ENCODE results near the gene AHRR. TPM values are rescaled to one million over a fixed set of nuclear protein-coding genes. Genes with fewer than 3 reads are reported as not detected.
"Not testable (repeated sequence)": the region's sequence is repeated elsewhere in the genome, so short reads cannot be mapped to it uniquely, and the experiment has no call there.

Gene AHRR
- total RNA-seq (2014; rRNA removed; shearing (Covaris generic); ENCODE audit: low replicate concordance) = 0.09 and 5.2 TPM in 2 replicates

DNA sequence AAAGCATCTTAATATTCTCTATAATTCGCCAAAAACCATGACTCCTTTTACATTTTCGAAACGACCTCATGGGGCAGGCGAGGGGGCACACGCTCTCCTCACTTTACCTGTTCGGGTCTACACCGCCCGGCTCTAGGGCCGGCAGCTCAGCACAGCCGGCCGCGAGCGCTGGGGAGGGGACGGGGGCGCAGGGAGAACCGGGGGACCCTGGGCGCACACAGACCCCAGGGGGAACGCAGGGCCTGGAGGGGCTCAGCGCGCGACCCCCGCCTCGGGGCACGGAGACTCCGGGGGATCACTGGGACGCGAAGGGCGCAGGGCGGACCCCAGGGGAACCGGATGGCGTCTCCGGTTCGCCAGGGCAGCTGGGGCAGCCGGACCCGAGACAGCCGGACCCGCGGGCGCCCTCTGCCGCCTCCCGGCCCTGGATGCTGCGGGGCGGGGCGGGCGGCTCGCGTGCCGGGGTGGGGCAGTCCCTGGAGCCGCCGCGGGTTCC is at the start of gene AHRR:
Gene AHRR, plus strand, starts transcription at position 485 of the 496 bp plus-strand sequence. CDS start 22,189 bp downstream, outside the sequence.
- in situ Hi-C loops (cut with HindIII; ENCODE audit: low pct_unique_long_range_greater_than_20kb, low sequenced_read_pairs) = no loop called here
- DNase-seq (ENCODE audit: low read depth) = peak; percentile 34

DNA sequence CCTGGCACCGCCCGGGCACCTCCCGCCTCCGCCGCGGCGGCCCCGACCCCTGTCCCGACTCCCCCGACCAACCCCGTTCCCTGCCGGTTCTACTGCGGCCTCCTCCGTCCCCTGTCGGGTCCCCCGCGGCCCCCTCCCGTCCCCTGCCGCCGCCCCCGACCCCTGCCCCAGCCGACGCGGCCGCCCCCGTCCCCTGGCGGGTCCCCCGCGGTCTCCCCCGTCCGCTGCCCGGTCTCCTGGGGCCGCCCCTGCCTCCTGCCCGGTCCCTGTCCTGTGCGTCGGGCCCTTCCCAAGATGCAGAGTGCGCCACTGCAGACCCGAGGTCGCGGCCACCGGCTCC is 49.7 kb upstream of the AHRR start:
- DNase-seq (ENCODE audit: low read depth); in situ Hi-C loops (cut with HindIII; ENCODE audit: low pct_unique_long_range_greater_than_20kb, low sequenced_read_pairs): not testable (repeated sequence)

DNA sequence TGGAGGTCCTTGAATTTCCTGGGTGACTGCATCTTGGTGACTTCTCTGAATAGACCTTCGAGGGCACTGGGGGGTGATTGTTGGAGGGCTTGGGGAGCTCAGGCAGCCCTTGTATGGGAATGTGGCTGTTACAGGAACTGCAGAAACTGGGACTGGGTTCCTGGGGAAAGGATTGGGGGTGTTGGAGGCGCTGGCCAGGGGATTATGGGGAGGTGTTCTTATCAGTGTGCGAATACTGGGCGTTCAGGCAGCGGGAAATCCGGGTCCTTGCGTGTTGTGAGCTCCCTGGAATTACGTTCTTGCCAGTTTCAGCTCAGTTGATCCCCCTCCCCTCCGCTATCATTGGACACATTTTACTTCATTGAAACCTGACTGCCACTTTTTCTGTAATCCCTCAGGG is 48.4 kb upstream of the AHRR start:
- DNase-seq (ENCODE audit: low read depth); in situ Hi-C loops (cut with HindIII; ENCODE audit: low pct_unique_long_range_greater_than_20kb, low sequenced_read_pairs): not testable (repeated sequence)

DNA sequence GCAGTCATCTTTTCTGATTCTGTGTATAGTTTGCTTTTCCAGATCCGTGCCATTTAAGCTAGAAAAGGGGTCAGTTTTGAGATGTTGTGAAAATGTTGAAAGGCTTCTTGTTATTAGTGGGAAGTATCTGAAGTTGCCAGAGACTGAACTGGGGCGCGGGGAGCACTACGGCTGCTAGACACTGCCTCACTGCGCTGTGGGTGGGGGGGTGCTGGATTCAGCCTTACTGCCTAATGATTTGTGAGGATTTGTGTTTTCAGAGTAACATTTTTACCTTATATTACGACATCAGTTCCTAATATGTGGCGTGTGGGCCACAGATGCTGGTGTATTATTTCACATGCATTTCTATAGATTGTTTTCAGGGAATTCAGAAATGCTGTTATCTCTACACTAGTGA is 48.0 kb upstream of the AHRR start:
- DNase-seq (ENCODE audit: low read depth); in situ Hi-C loops (cut with HindIII; ENCODE audit: low pct_unique_long_range_greater_than_20kb, low sequenced_read_pairs): not testable (repeated sequence)

GRCh38 chr5:274346-274745 is 47.2 kb upstream of the AHRR start:
- DNase-seq (ENCODE audit: low read depth); in situ Hi-C loops (cut with HindIII; ENCODE audit: low pct_unique_long_range_greater_than_20kb, low sequenced_read_pairs): not testable (repeated sequence)

- in situ Hi-C loops (cut with HindIII; ENCODE audit: low pct_unique_long_range_greater_than_20kb, low sequenced_read_pairs) = no loop called here
- DNase-seq (ENCODE audit: low read depth) = no peak
Measured at GRCh38 chr5:278646-279045, 42.9 kb upstream of the AHRR start.

DNA sequence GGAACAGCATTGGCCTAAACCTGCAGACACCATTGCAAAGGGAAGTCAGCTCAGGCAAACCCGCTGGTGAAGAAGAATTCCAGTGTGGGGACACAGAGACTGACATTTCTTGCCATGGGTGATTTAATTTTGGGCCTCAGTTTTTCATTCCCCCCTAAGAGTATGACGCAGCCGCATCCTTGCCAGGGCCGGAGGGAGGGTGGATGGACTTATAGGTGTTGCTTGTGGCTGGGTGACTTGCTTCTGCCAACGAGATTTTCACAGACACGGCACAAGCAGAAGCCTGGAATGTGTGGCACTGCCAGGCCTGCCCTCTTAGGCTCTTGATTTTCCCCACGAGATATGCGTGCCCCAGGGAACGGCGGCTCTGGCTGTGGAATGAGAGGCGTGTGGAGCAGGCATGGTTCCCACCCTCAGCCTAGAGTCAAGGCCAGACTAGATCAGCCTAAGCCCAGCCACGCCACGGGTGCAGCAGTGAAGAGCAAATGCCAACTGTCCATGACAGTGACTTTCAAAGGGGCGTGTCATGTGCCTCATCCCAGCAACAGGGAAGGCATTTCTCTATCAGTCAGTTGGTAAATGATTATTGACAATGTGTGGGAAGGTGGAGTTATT is 42.4 kb upstream of the AHRR start:
- in situ Hi-C loops (cut with HindIII; ENCODE audit: low pct_unique_long_range_greater_than_20kb, low sequenced_read_pairs); DNase-seq (ENCODE audit: low read depth): not testable (repeated sequence)

GRCh38 chr5:285991-286557 is 35.4 kb upstream of the AHRR start:
- in situ Hi-C loops (cut with HindIII; ENCODE audit: low pct_unique_long_range_greater_than_20kb, low sequenced_read_pairs) = no loop called here
- DNase-seq (ENCODE audit: low read depth) = no peak

DNA sequence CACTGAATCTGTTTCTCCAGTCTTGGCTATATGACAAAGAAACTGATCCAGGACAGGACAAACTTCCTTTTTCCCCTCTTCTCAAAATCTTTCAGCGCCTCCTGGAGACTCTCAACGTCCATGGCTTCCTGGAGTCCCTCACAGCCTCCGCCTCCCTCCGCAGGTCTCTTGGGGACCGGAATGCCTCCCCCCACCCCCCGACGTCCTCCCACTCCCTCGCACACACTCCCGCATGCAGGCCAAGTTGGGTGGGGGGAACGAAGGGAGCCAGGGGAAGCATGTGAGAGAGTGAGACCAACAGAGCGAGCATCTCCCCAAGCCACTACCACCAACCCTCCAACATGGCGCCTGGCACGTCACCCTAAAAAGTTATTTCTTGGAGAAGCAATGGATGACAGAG is 31.3 kb upstream of the AHRR start:
- in situ Hi-C loops (cut with HindIII; ENCODE audit: low pct_unique_long_range_greater_than_20kb, low sequenced_read_pairs); DNase-seq (ENCODE audit: low read depth): not testable (repeated sequence)

DNA sequence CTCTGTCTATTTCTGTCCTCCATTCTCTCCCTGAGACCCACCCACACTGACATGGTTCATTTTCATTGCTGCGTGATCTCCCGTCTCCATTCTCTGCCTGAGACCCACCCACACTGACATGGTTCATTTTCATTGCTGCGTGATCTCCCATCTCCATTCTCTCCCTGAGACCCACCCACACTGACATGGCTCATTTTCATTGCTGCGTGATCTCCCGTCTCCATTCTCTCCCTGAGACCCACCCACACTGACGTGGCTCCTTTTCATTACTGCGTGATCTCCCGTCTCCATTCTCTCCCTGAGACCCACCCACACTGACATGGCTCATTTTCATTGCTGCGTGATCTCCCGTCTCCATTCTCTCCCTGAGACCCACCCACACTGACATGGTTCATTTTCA is 30.2 kb upstream of the AHRR start:
- DNase-seq (ENCODE audit: low read depth); in situ Hi-C loops (cut with HindIII; ENCODE audit: low pct_unique_long_range_greater_than_20kb, low sequenced_read_pairs): not testable (repeated sequence)

- DNase-seq (ENCODE audit: low read depth); in situ Hi-C loops (cut with HindIII; ENCODE audit: low pct_unique_long_range_greater_than_20kb, low sequenced_read_pairs): not testable (repeated sequence)
Measured at GRCh38 chr5:294788-295187, 26.7 kb upstream of the AHRR start.

DNA sequence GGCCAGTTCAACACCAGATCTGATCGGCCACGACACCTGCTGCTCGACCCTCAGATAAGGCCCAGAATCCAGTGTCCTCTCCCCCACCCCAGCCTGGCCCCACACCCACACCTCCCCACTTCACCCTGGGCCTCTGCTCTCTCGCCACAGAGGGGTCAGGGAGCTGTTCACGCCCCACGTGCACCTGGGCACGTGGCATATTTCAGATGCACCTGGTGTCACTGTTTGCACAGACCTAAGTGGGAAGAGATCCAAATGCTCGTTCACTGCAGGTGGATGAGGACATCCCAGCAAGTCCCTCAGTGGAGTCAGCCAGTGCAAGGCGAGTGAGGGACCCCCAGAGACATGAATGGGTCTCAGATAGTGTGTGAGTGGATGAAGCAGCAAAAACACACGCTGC is 25.3 kb upstream of the AHRR start:
- DNase-seq (ENCODE audit: low read depth) = not testable (repeated sequence)

DNA sequence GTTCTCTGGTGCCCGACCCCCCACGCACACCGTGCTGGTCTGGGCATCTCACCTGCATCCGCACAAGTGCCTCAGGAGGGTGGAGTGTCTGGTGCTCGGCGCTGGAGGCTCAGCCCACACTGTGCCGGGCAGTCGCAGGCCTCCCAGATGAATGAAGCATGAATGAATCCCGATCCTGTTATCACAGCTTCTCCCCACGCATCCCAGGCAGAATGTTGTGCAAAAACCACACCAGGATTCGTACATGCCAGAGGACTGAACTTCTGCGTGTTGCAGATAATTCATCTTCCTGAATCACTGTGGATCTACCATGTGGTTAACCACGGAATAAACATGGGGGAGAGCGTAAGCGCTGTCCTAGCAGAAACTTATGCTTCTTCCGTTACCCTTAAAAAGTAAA is 24.6 kb upstream of the AHRR start:
- DNase-seq (ENCODE audit: low read depth); in situ Hi-C loops (cut with HindIII; ENCODE audit: low pct_unique_long_range_greater_than_20kb, low sequenced_read_pairs): not testable (repeated sequence)

More for the DNA sequence above, 25.3 kb upstream of the AHRR start:
- in situ Hi-C loops (cut with HindIII; ENCODE audit: low pct_unique_long_range_greater_than_20kb, low sequenced_read_pairs) = not testable (repeated sequence)

DNA sequence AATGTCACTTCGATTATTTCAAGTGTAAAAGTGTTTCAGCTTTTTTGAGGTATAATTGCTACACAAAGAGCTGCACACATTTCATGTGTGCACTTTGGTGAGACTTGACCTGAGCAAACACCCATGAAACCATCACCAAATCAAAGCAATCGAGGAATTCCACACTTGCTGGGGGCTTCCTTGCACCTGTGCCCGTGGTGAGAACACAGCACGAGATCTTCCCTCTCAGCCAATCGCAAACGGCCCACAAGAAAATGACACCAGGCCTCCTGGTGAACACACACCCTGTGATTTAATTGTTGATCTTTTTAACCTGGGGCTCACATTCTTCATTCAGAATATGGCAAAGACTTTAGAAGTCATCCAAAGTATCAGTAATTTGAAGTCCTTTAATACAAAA is 24.1 kb upstream of the AHRR start:
- DNase-seq (ENCODE audit: low read depth); in situ Hi-C loops (cut with HindIII; ENCODE audit: low pct_unique_long_range_greater_than_20kb, low sequenced_read_pairs): not testable (repeated sequence)

DNA sequence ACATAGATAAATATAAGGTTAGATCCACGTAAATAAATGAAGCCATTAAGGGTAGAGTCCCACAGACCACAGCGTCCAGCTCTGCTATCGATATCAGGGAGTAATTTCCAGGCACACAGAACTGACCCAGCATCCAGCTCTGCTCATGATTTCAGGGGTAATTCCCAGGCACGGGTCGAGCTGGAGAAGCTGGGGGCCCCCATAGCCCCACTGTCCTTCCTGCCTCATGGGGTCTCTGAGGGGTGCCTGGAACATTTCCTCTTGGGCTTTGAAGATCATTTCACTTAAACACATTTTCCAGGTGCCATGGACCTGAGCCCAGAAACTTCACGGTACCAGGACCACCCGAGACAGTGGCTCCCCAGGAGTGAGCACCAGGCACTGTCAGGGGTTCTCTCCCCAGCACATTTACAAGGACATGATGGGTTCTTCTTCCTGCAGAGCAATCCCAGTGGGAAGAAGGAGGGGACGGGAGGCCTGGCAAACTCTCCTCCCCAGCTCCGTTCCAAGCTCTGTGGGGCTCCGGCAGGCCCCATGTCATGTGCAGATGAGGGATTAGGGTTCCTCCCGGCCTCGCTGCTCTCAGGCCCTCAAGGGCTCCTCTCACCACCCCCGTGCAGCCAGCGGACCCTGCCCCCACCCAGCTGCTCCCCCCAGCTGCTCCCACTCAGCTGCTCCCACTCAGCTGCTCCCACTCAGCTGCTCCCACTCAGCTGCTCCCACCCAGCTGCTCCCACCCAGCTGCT is 23.4 kb upstream of the AHRR start:
- in situ Hi-C loops (cut with HindIII; ENCODE audit: low pct_unique_long_range_greater_than_20kb, low sequenced_read_pairs); DNase-seq (ENCODE audit: low read depth): not testable (repeated sequence)

GRCh38 chr5:298737-299125 is 22.8 kb upstream of the AHRR start:
- in situ Hi-C loops (cut with HindIII; ENCODE audit: low pct_unique_long_range_greater_than_20kb, low sequenced_read_pairs) = no loop called here
- DNase-seq (ENCODE audit: low read depth) = no peak

DNA sequence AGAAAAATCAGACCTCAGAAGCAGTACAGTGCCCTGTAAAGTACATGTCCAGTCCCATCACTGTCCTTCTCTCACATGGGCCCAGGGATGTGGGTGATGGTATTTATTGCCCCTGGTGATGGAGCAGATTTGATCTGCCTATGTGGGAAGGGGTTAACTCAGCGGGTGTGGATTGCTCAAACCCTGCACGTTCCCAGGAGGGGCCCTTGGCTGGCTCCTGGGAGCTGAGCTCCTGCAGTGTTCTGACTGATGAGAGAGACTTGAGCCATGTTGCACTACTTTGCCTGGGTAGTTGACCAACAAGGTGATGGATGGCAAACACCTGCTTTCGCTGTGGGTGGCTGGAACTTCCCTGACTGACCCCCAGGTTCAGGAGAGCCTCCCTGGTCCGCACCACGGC is 21.6 kb upstream of the AHRR start:
- DNase-seq (ENCODE audit: low read depth); in situ Hi-C loops (cut with HindIII; ENCODE audit: low pct_unique_long_range_greater_than_20kb, low sequenced_read_pairs): not testable (repeated sequence)

DNA sequence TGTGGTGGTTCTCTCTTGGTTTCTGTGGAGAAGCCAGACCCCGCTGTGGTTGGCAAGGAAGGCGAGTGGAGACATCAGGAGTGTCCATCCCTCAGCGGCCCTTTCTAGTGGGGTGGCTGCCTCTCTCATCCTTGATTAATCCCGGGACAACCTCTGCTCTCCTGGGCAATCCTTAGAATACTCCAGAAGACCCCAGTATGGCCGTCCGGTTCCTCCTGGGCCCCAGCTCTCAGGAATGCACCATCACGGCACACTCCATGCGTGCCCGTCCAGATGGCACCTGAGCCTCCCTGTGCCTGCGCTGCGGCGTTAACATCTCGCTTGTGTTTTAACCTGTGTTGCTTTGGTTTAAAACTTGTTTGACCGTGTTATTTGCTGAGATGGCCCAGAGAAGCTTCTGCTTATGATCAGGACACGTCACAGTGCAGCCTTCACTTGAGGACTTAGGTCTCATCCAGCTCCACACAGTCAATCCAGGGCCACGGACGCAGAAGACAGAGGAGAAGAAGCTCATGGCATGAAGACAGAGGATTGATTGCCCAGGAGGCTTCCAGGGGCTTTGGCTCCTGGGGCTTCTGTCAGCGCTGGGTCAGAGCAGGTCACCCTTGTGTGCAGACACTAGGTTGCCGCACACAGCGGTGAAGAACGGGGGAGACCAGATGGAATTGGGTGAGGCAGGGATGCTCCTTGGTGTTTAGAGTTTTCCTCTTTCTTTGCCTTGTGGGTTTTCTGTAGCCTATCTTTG is 20.7 kb upstream of the AHRR start:
- DNase-seq (ENCODE audit: low read depth); in situ Hi-C loops (cut with HindIII; ENCODE audit: low pct_unique_long_range_greater_than_20kb, low sequenced_read_pairs): not testable (repeated sequence)

Data from Caki2 (cell line).